GM18520 (cell line): ENCODE measurements around the gene MGLL.

Source experiments
- ATAC-seq: cut with Tn5 transposase; IDR thresholded peaks from one replicate; pipeline ENCODE4 v1.9.1; 2021; ENCODE audit not compliant: unreplicated experiment

Gene MGLL

DNA sequence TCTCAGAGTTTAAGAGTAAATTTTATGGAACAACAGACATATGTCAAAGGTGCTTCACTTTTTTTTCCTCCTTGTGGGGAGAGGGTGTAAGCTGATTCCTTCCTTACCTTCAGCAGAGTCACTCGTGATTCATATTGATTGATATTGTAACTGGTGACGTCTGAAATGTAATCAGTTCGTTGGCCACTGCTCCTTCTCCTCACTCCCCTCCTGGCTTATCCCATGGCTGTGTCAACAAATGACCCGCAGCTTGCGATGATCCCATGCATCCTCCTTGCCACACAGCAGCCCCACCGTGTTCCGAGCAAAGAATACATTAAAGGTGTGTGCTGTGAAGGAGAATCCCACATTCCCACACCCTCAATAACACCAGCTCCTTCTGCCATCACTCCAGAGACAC lies 7.3 kb downstream of the MGLL start:
- no peak for ATAC-seq

DNA sequence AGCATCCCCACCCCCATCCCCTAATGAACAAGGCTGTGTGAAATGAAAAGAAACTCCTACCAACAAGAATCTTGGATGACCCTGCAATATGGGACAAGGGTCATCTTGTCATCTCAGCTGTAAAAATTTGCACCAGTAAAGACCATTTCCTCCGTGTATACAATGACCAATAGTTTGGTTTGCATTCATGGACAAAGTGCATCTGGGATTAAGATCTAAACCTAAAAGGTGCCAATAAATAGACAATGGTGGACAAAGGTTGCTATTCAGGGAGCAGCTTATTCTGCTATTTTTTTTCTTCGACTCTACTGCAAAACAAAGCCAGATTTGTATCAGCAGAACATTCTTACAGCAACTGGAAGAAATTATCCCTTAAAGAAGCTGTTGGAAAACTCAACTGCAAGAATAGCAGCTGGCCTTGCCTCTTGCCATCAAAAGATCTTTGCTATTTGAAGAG lies 8.0 kb downstream of the MGLL start:
- ATAC-seq = no peak

DNA sequence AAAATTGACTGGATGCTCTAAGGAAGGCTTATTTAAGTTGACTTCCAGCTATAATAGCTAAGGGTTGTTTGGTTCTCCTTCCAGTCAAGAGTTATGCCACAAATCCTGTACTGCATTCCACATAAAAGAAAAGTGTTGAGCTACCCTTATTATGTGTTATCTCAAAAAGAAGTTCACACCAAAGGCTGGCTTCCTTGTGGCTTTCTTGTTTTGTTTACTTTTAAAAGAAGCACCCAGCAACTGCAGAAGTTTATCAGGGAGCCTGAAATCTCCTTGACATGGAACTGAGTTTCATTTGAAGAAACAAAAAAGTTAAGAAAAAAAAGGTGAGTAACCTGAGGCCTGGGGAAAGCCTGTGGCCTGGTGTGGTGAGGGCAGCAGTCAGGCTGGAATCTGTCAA lies 10.2 kb downstream of the MGLL start:
- ATAC-seq = no peak

DNA sequence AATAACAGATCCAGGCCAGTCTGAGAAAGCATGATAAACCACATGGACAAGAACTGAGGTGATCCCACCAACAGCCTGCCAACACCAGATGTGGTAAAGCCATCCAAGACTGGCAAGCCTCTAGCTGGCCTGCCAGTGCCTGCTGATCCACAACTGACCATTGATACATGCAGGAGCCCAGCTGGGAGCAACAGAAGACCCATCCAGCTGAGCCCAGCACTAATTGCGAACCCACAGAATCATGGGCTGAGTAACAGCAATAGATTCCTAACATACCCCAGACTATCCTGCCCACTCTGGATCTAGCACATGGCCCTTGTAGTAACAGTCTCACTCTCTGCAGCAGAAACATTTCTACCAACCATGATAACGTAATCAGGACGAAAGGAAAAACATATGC lies 10.6 kb downstream of the MGLL start:
- ATAC-seq = no peak

DNA sequence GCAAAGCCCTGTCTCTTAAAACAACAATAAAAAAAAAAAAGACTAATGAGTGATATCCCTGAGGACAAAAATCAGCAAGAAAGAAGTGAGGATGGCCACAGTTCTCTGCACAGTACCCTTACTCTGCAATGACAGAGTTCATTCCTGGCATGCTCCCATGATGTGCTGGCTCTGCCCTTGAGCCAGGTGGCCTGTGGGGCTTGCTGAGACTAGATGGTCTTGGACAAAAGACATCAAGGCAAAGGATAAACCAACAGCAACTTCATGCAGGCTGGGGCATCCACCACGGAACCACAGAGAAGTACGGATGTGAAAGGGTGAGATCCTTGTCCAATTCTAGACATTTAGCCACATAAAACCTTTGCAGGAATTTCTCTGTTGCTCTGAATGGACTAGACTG lies 12.7 kb downstream of the MGLL start:
- ATAC-seq = no peak

DNA sequence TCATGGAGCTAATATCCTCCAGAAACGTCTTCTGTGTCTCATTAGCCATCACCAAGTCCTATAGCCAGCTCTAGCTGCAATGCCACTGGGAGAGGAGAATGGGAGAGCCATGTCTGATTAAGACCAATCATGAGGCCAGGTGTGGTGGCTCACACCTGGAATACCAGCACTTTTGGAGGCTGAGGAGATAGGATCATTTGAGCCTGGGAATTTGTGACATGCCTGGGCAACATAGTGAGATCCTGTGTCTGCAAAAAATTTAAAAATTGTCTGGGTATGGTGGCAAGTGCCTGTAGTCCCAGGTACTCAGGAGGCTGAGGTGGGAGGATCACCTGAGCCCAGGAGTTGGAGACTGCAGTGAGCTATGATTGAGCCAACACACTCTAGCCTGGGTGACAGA lies 13.1 kb downstream of the MGLL start:
- ATAC-seq = no peak

DNA sequence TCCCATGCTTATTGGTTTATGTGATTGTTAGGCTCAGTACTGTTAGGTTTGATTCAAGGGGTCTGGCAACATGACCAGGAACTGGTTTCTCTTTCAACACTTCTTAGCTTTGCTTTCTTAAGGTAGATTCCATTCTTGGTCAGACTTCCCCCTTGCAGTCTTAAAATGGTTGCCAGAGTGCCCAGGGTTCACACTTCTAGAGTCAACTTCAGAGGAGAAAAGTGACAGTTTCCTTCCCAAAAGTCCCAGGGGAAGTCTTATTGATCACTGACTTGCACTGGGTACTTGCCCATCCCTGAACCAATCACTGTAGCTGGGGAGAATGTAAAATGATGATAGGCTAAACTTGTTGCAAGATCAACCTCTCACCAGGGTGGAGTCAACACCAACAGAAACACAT lies 14.1 kb downstream of the MGLL start:
- ATAC-seq = peak; percentile 61

DNA sequence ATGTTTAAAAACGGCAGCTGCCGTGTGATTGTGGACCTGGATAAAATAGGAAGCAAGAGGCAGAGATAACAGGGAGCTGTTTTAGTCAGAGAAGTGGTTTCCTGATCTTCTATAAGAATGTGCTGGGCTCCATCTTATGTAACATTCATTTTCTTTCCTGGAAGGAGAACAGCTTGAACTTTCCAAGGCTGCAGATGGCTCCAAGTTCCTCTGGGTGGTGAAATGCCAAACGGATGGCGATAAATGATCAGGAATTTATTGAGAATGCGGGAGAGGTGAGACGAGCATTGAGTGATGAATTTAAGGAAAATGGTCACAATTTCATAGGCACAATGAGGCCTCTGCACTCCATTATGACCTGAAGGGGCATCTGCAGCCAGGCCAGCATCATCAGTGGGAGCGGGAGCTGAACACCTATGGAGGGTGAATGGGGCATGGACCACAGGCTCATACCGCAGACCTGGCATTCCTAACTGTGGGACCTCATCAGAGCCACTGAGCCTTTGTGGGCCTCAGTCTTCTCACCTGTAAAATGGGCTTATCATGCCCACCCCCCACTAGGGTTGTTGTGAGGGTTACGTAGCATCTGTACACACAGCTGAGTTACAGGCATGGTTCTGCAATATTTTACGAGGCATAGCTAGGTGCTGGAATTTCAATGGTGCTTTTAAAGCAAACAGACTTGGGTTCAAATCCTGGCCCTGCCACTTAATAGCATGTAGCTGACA lies 17.1 kb downstream of the MGLL start:
- ATAC-seq = no peak

DNA sequence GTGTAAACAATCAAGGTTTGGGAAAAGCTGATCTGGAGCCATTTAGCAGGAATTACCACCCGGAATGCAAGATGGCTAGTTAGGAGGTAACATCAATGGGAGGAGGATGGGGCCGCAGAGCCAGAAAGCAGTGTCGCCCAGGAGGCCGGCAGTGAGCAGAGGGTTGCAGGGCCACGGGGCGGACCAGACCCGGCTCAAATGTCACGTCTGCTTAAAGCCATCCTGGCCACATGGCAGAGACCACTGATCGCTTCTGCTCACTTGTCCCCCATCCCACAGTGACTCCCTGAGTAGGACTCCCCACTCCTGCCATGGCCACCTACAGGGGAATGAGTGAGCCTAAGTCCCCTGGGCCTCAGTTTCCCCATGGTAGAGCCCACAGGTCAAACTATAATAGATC lies 18.2 kb downstream of the MGLL start:
- ATAC-seq = no peak

DNA sequence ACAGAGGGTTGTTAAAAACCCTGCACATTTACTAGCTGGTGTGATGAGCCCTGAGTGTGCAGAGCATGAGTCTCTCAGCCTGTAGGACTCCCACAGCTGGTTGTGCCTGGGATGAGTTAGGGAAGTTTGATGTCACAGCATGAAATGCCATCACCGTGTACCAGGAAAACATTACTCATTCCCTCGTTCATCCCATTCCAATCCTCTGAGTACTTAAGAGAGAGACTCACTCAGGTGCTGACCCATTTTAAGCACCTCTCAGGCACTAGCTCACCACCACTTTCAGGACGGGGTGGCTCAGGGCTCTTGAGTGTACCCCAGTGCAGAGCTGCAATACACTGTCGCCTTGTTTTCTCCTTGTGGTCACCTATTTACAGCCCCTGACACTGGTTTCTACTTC lies 18.7 kb downstream of the MGLL start:
- no peak for ATAC-seq

DNA sequence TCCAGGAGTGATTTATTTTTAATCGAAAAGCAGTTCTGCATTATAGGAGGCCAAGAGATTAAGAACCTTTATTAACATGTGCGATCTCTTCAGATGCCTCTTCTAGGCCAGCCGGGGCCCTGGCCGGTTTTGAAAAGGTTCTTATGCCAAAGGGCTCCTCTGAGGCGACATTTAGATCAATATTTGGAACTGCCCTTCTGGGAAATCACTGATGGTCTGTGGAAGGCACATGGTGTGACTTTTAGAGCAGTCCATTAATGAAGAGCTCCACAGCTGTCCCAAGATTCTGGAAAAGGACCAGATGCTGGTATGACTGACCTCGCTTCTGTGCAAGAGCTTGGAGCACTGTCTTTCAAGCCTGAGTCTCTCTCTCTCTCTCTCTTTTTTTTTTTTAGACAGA lies 19.7 kb downstream of the MGLL start:
- no peak for ATAC-seq

DNA sequence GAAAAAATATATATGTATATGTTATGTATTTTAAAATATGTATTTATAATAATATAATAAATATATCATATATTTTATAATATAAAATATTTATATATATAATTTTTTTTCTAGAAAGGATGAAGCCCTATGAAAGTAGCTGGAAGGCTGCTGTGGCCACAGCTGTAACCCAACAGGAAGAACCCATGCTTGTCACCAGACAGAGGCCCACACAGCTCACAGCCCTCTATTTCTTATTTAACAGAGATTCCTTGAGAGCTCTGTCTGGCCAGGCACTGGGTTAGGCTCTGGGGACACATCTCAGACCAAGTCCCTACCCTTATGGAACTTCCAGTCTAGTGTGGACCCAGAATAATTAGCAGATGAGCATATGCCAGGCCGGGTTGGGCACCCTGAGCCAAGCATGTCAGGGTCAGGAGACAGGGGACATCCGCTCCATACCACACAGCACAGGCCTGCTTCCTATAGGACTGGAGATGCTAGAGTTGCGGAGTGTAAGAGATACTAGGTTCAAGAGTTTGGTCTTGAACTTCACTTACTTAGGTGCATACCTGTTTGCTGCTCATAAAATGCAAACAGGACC lies 20.5 kb downstream of the MGLL start:
- ATAC-seq = no peak

DNA sequence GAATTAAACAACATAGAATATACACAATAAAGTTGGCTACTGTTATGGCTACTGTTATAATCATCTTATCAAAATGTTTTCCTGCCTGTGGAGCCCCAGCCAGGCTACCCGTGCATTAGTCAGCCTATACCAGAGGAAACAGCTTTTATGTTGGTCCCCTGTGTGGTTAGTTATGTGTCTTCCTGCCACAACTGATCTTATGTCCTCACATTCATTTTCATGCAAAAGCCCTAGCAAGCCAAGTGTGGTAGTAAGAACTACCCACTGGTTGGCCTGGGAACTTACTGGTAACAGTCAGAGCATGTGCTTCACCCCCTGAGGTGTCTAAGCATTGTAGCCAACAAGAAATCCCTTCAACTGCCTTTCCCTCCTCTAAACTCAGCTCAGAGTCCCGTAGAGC lies 21.8 kb downstream of the MGLL start:
- peak; percentile 44 for ATAC-seq

DNA sequence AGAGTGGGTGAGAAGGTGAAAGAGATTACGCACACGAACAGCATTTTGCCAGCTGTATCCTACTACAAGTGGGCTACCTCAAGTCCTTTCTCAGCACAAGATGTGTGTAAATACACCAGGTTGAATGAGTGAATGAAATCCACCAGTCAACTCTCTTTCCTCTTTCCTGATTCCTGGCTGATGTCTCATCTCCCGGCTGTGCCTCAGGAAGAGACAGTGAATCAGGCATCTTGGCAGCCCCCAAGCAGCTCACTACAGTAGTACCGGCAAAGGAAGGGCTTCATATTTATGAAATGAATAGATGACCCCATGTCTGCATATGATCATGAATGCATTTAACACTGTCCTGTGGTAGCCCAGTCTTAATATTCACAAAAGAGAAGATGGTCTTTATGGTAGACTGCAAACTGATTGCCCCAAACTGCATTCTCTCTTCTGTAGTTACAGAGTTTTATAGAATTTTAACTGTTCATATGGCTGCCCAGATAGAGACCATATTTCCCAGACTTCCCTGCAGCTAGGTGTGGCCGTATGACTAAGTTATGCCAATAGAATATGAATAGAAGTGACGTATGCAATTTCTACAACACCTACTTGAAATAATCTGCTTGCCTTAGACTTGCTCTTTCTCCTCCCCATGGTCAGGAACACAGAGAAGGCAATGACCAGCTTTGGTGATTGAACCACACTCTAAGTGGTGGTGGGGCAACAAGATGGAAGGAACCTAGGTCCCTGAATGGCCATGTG lies 22.7 kb downstream of the MGLL start:
- no peak for ATAC-seq

DNA sequence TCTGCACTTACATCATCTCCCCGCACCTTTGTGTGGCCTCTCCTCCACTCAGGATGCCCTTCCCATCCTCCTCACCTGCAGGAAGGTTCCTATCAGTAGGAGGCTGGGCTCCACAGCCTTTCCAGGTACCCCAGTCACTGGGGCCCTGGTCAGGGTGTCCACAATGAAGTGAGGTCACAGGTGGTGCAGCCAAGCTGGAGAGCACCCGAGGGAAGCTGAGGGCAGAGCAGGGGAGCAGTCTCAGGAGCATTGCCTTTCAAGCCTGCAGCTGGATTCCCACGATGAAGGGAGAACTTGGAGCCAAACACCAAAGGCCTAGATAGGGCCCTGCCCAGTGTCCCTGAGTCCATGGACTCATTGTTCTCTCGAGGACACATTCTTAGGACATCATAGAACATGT lies 23.6 kb downstream of the MGLL start:
- ATAC-seq = no peak

DNA sequence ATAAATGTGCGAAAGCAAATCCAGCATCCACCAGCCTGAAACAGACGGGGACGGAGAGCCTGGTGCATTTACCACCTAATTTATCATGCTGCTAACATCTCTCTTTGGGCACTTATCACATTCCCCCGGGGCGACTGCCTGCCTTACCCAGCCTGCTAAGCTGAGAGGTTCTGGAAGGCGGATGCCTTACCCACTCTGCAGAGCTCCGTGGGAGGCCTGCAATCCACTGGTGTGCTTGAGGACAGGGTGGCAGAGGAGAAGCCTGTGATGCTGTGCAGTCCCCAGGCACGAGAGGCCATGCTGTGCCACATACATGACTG lies 25.5 kb downstream of the MGLL start:
- no peak for ATAC-seq

DNA sequence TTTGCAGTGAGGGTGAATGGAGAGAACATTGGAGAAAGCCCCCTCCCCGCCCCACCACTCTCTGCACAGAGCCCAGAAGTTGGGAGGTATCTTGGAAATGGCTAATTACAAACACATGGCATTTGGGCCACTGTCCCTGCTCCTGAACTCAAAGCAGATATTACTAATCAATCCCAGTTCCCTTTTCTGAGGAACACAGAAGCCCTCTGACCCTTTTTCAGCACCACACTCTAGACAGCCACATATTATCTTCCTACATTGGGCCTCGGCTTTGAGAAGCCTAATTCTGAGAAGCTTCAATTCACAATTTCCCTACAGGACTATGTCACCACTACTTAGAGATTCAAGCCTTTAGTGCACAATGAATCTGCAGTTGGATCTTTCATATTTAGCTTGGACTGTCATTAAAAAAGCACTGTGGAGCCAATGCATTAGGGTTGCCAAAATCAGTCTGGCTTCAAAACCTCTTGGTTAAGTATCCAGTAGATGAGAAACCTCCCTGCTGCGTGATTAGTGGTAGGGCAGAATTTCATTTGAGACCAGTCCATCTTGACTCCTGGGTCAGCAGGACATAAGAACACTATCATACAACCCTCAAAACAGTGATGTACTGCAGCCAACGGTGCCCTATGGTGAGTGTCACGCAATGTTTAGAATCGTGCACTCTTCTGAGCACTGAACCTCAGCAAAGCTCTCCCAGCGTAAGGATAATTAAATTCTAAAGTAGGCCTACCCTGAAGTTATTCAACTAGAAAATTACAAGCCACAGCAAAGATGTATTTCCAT lies 26.1 kb downstream of the MGLL start:
- ATAC-seq = no peak

DNA sequence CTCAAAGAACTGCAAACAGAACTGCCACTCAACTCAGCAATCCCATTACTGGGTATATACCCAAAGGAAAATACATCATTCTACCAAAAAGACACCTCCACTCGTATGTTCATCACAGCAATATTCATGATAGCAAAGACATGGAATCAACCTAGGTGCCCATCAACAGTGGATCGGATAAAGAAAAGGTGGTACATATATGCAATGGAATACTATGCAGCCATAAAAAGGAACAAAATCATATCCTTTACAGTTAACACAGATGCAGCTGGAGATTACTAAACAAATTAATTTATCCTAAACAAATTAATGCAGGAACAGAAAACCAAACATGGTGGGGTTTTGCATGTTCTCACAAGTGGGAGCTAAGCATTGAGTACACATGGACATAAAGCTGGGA lies 27.3 kb downstream of the MGLL start:
- no peak for ATAC-seq

DNA sequence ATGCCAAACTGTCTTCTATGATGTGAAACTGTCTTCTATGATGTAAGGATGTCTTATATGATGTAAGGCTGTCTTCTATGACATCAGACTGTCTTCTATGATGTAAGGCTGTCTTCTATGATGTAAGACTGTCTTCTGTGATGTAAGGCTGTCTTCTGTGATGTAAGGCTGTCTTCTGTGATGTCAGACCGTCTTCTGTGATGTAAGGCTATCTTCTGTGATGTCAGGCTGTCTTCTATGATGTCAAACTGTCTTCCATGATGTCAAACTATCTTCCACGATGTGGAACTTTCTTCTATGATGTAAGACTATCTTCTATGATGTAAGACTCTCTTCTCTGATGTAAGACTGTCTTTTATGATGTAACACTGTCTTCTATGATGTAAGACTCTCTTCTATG lies 27.9 kb downstream of the MGLL start:
- no peak for ATAC-seq

DNA sequence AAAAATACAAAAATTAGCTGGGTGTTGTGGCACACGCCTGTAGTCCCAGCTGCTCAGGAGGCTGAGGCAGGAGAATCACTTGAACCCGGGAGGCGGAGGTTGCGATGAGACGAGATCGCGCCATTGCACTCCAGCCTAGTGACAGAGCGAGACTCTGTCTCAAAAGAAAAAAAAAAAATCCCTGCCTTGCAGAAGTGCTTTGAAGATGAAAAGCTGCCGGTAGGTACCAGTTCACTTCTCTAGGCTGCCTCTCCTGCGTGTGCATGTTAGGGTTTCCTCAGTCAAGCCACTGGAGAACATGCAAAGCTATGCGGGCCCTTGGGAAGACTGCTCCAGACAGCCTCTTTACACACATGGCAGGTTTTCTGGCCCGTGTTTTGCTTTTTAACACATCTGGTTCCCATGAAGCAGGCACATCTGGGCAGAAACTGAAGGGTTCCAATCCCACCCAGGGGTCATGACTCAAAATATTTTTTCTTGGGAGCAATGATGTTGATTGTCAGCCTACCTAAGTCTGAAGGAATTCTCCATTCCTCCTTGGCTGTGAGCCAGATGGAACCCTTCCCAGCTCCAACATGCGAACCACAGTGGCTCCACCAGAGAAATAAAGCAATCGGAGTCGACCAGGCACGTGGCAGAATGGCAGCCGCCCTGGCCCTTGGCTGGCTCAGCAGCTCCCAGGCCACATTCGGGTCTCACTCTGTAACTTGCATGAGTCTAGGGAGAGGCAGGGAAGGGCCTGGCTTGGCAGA lies 29.6 kb downstream of the MGLL start:
- no peak for ATAC-seq
